Keratinocyte (primary cell): Measurements from ENCODE around the gene ERGIC2. TPM values are rescaled to one million over a fixed set of nuclear protein-coding genes. Genes with fewer than 3 reads are reported as not detected.
"Not testable (repeated sequence)": the region's sequence is repeated elsewhere in the genome, so short reads cannot be mapped to it uniquely, and the experiment has no call there.

Experiments
- DNase-seq: peaks from one replicate; pipeline ENCODE4 v3.0.0-alpha.2; 2011; ENCODE audit warnings: low read depth, missing footprints, low spot score
- FAIRE-seq: peaks from 2 replicates; lab custom pipeline; 2011; peaks lifted over from hg19 to GRCh38; lab: Jason Lieb, UNC
- H2AFZ ChIP-seq: 2 replicates; pipeline ENCODE4 v1.6.0; 2012; ENCODE audit warnings: low read length, control low read depth, inconsistent platforms; ENCODE audit not compliant: control insufficient read depth
- H3K27ac ChIP-seq: 2 replicates; pipeline ENCODE4 v1.5.1; 2011; ENCODE audit warnings: low read length; ENCODE audit not compliant: control insufficient read depth, insufficient read depth
- H3K27me3 ChIP-seq: 3 replicates; pipeline ENCODE4 v1.6.0; 2011; ENCODE audit warnings: low read length; ENCODE audit not compliant: control insufficient read depth, insufficient read depth; ENCODE audit errors: extremely low read depth
- H3K36me3 ChIP-seq, 2 experiments: 2 replicates in 1 of 2; 3 replicates in 1 of 2; pipeline ENCODE4 v1.5.1; 2011; ENCODE audit warnings: low read length in 2 of 2, mild to moderate bottlenecking in 1 of 2; ENCODE audit not compliant: control insufficient read depth in 2 of 2, insufficient read depth in 2 of 2; ENCODE audit errors: extremely low read depth in 1 of 2
- H3K4me1 ChIP-seq: 3 replicates; pipeline ENCODE4 v1.5.1; 2011; ENCODE audit warnings: low read length; ENCODE audit not compliant: control insufficient read depth, insufficient read depth; ENCODE audit errors: extremely low read depth
- H3K4me2 ChIP-seq: 3 replicates; pipeline ENCODE4 v1.6.0; 2011; ENCODE audit warnings: low read depth, low read length; ENCODE audit not compliant: control insufficient read depth, insufficient read depth; ENCODE audit errors: extremely low read depth
- H3K4me3 ChIP-seq, 3 experiments: fragments of 200-600 bp in 1 of 3; sonication (generic) in 1 of 3; 2 replicates in 2 of 3; 3 replicates in 1 of 3; pipeline ENCODE4 v1.5.1; 2011 to 2016; ENCODE audit warnings: low read length in 3 of 3, mild to moderate bottlenecking in 3 of 3, control low read depth in 2 of 3, inconsistent platforms in 1 of 3, low read depth in 1 of 3, mixed read lengths in 1 of 3, mixed run types in 1 of 3, moderate library complexity in 1 of 3; ENCODE audit not compliant: control insufficient read depth in 2 of 3, insufficient read depth in 2 of 3; ENCODE audit errors: extremely low read depth in 1 of 3
- H3K79me2 ChIP-seq: 2 replicates; pipeline ENCODE4 v1.6.0; 2012; ENCODE audit warnings: low read length; ENCODE audit not compliant: control insufficient read depth, insufficient read depth
- H3K9ac ChIP-seq: 3 replicates; pipeline ENCODE4 v1.6.0; 2011; ENCODE audit warnings: low read length; ENCODE audit not compliant: control insufficient read depth, insufficient read depth; ENCODE audit errors: extremely low read depth
- H3K9me1 ChIP-seq: 3 replicates; pipeline ENCODE4 v1.6.0; 2011; ENCODE audit warnings: low read length; ENCODE audit not compliant: control insufficient read depth, insufficient read depth; ENCODE audit errors: extremely low read depth
- H3K9me3 ChIP-seq: 2 replicates; pipeline ENCODE4 v1.5.1; 2012; ENCODE audit warnings: low read depth, low read length; ENCODE audit not compliant: control insufficient read depth
- H4K20me1 ChIP-seq: 3 replicates; pipeline ENCODE4 v1.6.0; 2011; ENCODE audit warnings: low read length; ENCODE audit not compliant: control insufficient read depth, insufficient read depth; ENCODE audit errors: extremely low read depth
- EZH2 ChIP-seq: IDR thresholded peaks from one replicate; pipeline ENCODE4 v1.6.1; 2012; ENCODE audit warnings: inconsistent platforms, mild to moderate bottlenecking, low read length, moderate library complexity
- dilution Hi-C: fragments of 300-500 bp; cut with MboI; formaldehyde crosslinking; loops from one replicate; pipeline ENCODE4 v1.7.0; 2020; ENCODE audit warnings: low sequenced_read_pairs; ENCODE audit not compliant: extremely low pct_ligation_motif_present
- polyA plus RNA-seq, 5 experiments: library from polyadenylated mRNA; depleted of rRNA in 3 of 5; stranded (reverse) in 3 of 5; stranded (forward) in 1 of 5; unstranded in 1 of 5; fragments of >200 nt; gene quantifications; 1 replicate in 1 of 5; 2 replicates in 3 of 5; 3 replicates in 1 of 5; pipeline versions ENCODE4 v1.2.1 to v1.2.3, GENCODE V29; 2011 to 2012; ENCODE audit warnings: missing spikeins in 2 of 5, low read depth in 1 of 5, low replicate concordance in 1 of 5
- TF ChIP-seq, protein P1 (sequence below), 3 experiments: IDR thresholded peaks in 1 of 3; conservative IDR thresholded peaks in 1 of 3; optimal IDR thresholded peaks in 1 of 3; 2 replicates in 2 of 3; 3 replicates in 1 of 3; pipeline versions ENCODE3 to v1.5.1; 2011; ENCODE audit warnings: low read length in 3 of 3, mild to moderate bottlenecking in 3 of 3, moderate library complexity in 2 of 3, control low read depth in 1 of 3, inconsistent platforms in 1 of 3; ENCODE audit not compliant: insufficient read depth in 2 of 3; ENCODE audit errors: extremely low read depth in 1 of 3

Gene ERGIC2
- polyA plus RNA-seq, 1 donor (not counting 4 experiments of a cell fraction or from before 2014, with no cell fraction given) = 62.4 TPM

- H3K4me3 ChIP-seq = peak overlapping the region in 1 of 3 experiments; percentile 14
- H4K20me1 ChIP-seq = no peaks in the 10 kb centered on the region
- TF ChIP-seq, protein P1, sequence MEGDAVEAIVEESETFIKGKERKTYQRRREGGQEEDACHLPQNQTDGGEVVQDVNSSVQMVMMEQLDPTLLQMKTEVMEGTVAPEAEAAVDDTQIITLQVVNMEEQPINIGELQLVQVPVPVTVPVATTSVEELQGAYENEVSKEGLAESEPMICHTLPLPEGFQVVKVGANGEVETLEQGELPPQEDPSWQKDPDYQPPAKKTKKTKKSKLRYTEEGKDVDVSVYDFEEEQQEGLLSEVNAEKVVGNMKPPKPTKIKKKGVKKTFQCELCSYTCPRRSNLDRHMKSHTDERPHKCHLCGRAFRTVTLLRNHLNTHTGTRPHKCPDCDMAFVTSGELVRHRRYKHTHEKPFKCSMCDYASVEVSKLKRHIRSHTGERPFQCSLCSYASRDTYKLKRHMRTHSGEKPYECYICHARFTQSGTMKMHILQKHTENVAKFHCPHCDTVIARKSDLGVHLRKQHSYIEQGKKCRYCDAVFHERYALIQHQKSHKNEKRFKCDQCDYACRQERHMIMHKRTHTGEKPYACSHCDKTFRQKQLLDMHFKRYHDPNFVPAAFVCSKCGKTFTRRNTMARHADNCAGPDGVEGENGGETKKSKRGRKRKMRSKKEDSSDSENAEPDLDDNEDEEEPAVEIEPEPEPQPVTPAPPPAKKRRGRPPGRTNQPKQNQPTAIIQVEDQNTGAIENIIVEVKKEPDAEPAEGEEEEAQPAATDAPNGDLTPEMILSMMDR (optimal IDR thresholded peaks at IDR 0.05 in 1 of 3, IDR thresholded peaks at IDR 0.05 in 1 of 3, conservative IDR thresholded peaks at IDR 0.05 in 1 of 3; ENCODE audit: extremely low read depth in 1 of 3, insufficient read depth in 2 of 3, low read length in 3 of 3) = no peak
- no peak for TF ChIP-seq EZH2
- H3K9ac ChIP-seq = no peak overlapping the region
- no peaks in the 10 kb centered on the region for H3K79me2 ChIP-seq
- no peaks in the 10 kb centered on the region for H3K27me3 ChIP-seq
- H3K4me2 ChIP-seq = no peak overlapping the region
- H3K9me1 ChIP-seq = no peaks in the 10 kb centered on the region
- FAIRE-seq = no peak
- no peaks in the 10 kb centered on the region for H3K9me3 ChIP-seq
- dilution Hi-C loops = no loop called here
- no peaks in the 10 kb centered on the region for H3K4me1 ChIP-seq
- DNase-seq = no peak
- H3K36me3 ChIP-seq = no peaks in the 10 kb centered on the region
- no peak overlapping the region for H3K27ac ChIP-seq
- H2AFZ ChIP-seq = no peak overlapping the region
Measured at GRCh38 chr12:29389295-29389919, 8.4 kb upstream of the ERGIC2 start.

GRCh38 chr12:29386084-29386680, 5.2 kb upstream of the ERGIC2 start:
- dilution Hi-C loops, H3K4me2 ChIP-seq, H3K9ac ChIP-seq, H3K27me3 ChIP-seq, H3K79me2 ChIP-seq, DNase-seq, H3K9me3 ChIP-seq, FAIRE-seq, H3K4me3 ChIP-seq, H3K36me3 ChIP-seq, H3K4me1 ChIP-seq, H2AFZ ChIP-seq, H3K27ac ChIP-seq, H4K20me1 ChIP-seq, H3K9me1 ChIP-seq: not testable (repeated sequence)

GRCh38 chr12:29385194-29385593, 4.2 kb upstream of the ERGIC2 start:
- H3K9me1 ChIP-seq, DNase-seq, H3K4me2 ChIP-seq, FAIRE-seq, H3K4me1 ChIP-seq, H3K9me3 ChIP-seq, H3K4me3 ChIP-seq, H3K27ac ChIP-seq, H3K36me3 ChIP-seq, H3K9ac ChIP-seq, H3K27me3 ChIP-seq, H3K79me2 ChIP-seq, H2AFZ ChIP-seq, H4K20me1 ChIP-seq, dilution Hi-C loops: not testable (repeated sequence)
